A549 (cell line): Measurements from ENCODE around the gene PDLIM5.
"Not testable (repeated sequence)": the region's sequence is repeated elsewhere in the genome, so short reads cannot be mapped to it uniquely, and the experiment has no call there.

Experiments used
- BHLHE40 ChIP-seq: IDR thresholded peaks from 2 replicates; pipeline ENCODE4 v1.6.1; 2012; ENCODE audit warnings: low read depth, low read length, inconsistent platforms
- CEBPB ChIP-seq, 2 experiments: fragments of >200 bp in 1 of 2; sonication (Bioruptor Twin) in 1 of 2; formaldehyde crosslinking in 1 of 2; IDR thresholded peaks; 2 replicates each; pipeline ENCODE4 v1.6.1; 2012 to 2016
- EHMT2 ChIP-seq: fragments of 200-600 bp; sonication (generic); IDR thresholded peaks from 2 replicates; pipeline ENCODE4 v1.6.1; 2016; ENCODE audit warnings: antibody characterized with exemption, low read depth, mild to moderate bottlenecking, moderate library complexity
- ELK1 ChIP-seq: fragments of 150-350 bp; IDR thresholded peaks from 2 replicates; pipeline ENCODE4 v1.6.1; 2014; ENCODE audit warnings: low read depth, mild to moderate bottlenecking, low read length
- EP300 ChIP-seq, 2 experiments: fragments of >200 bp; sonication (Bioruptor Twin); formaldehyde crosslinking; IDR thresholded peaks; 2 replicates in 1 of 2; 3 replicates in 1 of 2; pipeline ENCODE4 v1.6.1; 2016 to 2017
- MAFK ChIP-seq: fragments of 450-650 bp; IDR thresholded peaks from 2 replicates; pipeline ENCODE4 v1.6.1; 2014; ENCODE audit not compliant: partially characterized antibody
- POLR2A ChIP-seq: IDR thresholded peaks from 2 replicates; pipeline ENCODE4 v1.6.1; 2012; ENCODE audit warnings: mild to moderate bottlenecking, low read length
- RAD21 ChIP-seq, 2 experiments: fragments of >200 bp in 1 of 2; sonication (Bioruptor Twin) in 1 of 2; formaldehyde crosslinking in 1 of 2; IDR thresholded peaks in 1 of 2; conservative IDR thresholded peaks in 1 of 2; 2 replicates in 1 of 2; 3 replicates in 1 of 2; pipeline ENCODE4 v1.6.1; 2012 to 2018; ENCODE audit warnings: inconsistent platforms in 1 of 2
- ZFP36 ChIP-seq: fragments of 450-650 bp; IDR thresholded peaks from 2 replicates; pipeline ENCODE4 v1.6.1; 2014; ENCODE audit warnings: borderline replicate concordance; ENCODE audit not compliant: partially characterized antibody
- TF ChIP-seq, protein P1 (sequence below): fragments of >200 bp; sonication (Bioruptor Twin); formaldehyde crosslinking; IDR thresholded peaks from 3 replicates; pipeline ENCODE4 v1.5.1; 2016
- TF ChIP-seq, protein P2 (sequence below): IDR thresholded peaks from 2 replicates; pipeline ENCODE4 v1.6.1; 2012

- not testable (repeated sequence) for TF ChIP-seq POLR2A; RAD21 (conservative IDR thresholded peaks at IDR 0.05 in 1 of 2, IDR thresholded peaks at IDR 0.05 in 1 of 2); ELK1; BHLHE40; EHMT2; ZFP36; CEBPB (IDR thresholded peaks at IDR 0.05); EP300 (IDR thresholded peaks at IDR 0.05); MAFK
- TF ChIP-seq, protein P1, sequence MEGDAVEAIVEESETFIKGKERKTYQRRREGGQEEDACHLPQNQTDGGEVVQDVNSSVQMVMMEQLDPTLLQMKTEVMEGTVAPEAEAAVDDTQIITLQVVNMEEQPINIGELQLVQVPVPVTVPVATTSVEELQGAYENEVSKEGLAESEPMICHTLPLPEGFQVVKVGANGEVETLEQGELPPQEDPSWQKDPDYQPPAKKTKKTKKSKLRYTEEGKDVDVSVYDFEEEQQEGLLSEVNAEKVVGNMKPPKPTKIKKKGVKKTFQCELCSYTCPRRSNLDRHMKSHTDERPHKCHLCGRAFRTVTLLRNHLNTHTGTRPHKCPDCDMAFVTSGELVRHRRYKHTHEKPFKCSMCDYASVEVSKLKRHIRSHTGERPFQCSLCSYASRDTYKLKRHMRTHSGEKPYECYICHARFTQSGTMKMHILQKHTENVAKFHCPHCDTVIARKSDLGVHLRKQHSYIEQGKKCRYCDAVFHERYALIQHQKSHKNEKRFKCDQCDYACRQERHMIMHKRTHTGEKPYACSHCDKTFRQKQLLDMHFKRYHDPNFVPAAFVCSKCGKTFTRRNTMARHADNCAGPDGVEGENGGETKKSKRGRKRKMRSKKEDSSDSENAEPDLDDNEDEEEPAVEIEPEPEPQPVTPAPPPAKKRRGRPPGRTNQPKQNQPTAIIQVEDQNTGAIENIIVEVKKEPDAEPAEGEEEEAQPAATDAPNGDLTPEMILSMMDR, result not testable (repeated sequence)
- TF ChIP-seq, protein P2, sequence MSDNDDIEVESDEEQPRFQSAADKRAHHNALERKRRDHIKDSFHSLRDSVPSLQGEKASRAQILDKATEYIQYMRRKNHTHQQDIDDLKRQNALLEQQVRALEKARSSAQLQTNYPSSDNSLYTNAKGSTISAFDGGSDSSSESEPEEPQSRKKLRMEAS, result not testable (repeated sequence)
Measured at GRCh38 chr4:94513532-94513931, 61.8 kb downstream of the PDLIM5 start.
